ENCODE results near the gene LIN7C.

Gene LIN7C

GRCh38 chr11:27472398-27473016 is 34.1 kb downstream of the LIN7C start, which contains the start of gene LGR4:
TSS of gene LGR4 (minus strand) at chr11:27472790. CDS start at chr11:27472302, 488 bp downstream.
- TF ChIP-seq, protein P1, sequence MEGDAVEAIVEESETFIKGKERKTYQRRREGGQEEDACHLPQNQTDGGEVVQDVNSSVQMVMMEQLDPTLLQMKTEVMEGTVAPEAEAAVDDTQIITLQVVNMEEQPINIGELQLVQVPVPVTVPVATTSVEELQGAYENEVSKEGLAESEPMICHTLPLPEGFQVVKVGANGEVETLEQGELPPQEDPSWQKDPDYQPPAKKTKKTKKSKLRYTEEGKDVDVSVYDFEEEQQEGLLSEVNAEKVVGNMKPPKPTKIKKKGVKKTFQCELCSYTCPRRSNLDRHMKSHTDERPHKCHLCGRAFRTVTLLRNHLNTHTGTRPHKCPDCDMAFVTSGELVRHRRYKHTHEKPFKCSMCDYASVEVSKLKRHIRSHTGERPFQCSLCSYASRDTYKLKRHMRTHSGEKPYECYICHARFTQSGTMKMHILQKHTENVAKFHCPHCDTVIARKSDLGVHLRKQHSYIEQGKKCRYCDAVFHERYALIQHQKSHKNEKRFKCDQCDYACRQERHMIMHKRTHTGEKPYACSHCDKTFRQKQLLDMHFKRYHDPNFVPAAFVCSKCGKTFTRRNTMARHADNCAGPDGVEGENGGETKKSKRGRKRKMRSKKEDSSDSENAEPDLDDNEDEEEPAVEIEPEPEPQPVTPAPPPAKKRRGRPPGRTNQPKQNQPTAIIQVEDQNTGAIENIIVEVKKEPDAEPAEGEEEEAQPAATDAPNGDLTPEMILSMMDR (IDR thresholded peaks at IDR 0.05): no peak
- DNase-seq (ENCODE audit: low spot score): peak; percentile 97
- Histone ChIP-seq H3K4me3 (peak within 1 kb of the TSS; percentile 93), H3K27ac (peak within 1 kb of the TSS; percentile 80 to 88)

GRCh38 chr11:27471589-27472397 is 34.8 kb downstream of the LIN7C start:
- TF ChIP-seq, protein P1 (IDR thresholded peaks at IDR 0.05): no peak
- H3K27ac ChIP-seq: peak overlapping the region; percentile 80 to 88
- no peak for DNase-seq (ENCODE audit: low spot score)

GRCh38 chr11:27470826-27471588 is 35.6 kb downstream of the LIN7C start:
- DNase-seq (ENCODE audit: low spot score): no peak
- peak overlapping the region; percentile 93 for H3K4me3 ChIP-seq
- H3K27ac ChIP-seq: peak overlapping the region in 1 of 2 donors; percentile 88
- TF ChIP-seq, protein P1 (IDR thresholded peaks at IDR 0.05): no peak

More at GRCh38 chr11:27471589-27472397, 34.8 kb downstream of the LIN7C start:
- peak overlapping the region; percentile 93 for H3K4me3 ChIP-seq

GRCh38 chr11:27470166-27470565 is 36.4 kb downstream of the LIN7C start:
- peak overlapping the region in 1 of 2 donors; percentile 29 for H3K27ac ChIP-seq

DNA sequence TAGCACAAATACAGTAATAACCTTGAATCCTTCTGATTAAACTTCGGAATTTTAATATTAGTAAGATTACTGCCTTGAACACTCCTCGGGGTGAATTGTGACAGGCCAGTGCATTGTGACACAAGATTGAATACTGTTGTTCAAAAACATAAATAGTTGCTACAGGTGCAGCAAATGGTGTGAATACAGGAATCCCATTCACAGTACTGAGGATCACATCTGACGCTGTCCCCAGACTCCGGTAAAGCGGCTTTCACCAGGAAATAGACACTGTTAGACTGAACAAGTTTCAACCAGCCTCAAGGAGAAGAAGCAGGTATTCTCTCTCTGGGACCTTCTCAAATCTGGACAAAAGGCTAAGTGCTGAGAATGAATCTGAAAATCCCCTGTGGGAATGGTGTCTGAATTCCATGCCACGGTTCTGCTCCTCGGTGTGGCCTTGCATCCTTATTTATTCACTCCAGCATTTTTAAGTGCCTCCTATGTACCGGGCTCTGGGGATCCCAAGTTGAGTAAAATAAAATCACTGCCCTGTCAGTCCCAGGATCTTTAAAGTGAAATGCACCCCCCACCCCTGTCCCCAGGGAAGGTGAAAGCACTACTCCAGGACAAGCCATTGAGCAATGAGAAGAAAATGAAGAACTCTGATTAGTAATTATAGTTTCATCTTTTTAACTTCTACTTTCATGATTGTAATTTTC is 37.4 kb downstream of the LIN7C start:
- peak overlapping the region in 1 of 2 donors; percentile 55 for H3K27ac ChIP-seq
- TF ChIP-seq, protein P1 (IDR thresholded peaks at IDR 0.05): no peak
- no peak for DNase-seq (ENCODE audit: low spot score)
- peak overlapping the region; percentile 93 for H3K4me3 ChIP-seq

More at GRCh38 chr11:27470166-27470565, 36.4 kb downstream of the LIN7C start:
- peak overlapping the region; percentile 93 for H3K4me3 ChIP-seq
- no peak for DNase-seq (ENCODE audit: low spot score)
- TF ChIP-seq, protein P1 (IDR thresholded peaks at IDR 0.05): no peak

DNA sequence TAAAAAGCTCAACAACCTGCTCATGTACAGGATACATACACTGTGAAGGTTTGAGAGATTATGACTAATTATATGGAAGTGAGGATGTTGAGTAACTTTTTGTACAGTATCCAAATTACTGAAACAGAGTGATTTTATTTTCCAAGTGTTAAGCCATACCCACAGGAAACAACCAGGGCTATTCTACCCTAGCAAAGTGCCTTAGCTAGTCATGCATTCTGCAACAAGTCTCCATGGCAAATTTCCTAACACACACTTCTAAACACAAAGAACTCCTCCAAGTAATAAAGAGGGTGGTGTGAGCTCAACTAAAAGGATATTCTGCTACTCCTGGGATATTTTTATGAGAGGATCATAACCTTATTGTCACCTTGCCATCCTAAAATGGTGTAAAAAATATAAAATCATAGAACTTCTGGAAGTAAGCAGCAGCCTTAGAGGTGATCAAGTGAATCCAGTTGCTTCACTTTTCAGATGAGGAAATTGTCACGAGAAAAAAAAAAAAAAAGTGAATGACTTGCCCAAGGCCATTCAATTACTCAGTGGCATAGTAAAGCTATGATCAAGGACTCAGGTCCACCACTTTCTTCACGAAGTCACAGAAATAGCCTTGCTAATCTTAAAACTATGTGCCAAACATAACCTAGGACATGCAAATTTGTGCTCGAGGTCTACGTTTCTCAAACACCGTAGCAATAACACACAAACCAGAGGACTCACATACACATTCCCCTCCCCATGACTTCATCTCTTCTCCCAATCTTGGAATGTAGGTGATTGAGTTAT is 38.2 kb downstream of the LIN7C start:
- Histone ChIP-seq H3K4me3 (peak overlapping the region; percentile 93), H3K27ac (peak overlapping the region in 1 of 2 donors; percentile 55)
- TF ChIP-seq, protein P1 (IDR thresholded peaks at IDR 0.05): no peak
- no peak for DNase-seq (ENCODE audit: low spot score)

All from coronary artery (tissue), 2 donors.